KOPT-K1 (cell line): ENCODE measurements around the gene AMBRA1.

Experiments
- H3K27ac ChIP-seq: fragments of 200-600 bp; sonication (generic); 2 replicates; pipeline ENCODE4 v1.5.1; 2016; ENCODE audit warnings: antibody characterized with exemption, mild to moderate bottlenecking, low read depth, low read length; ENCODE audit not compliant: poor library complexity, severe bottlenecking
- H3K36me3 ChIP-seq: fragments of 200-600 bp; sonication (generic); 2 replicates; pipeline ENCODE4 v1.5.1; 2017; ENCODE audit warnings: antibody characterized with exemption, mild to moderate bottlenecking, low read length, moderate library complexity; ENCODE audit not compliant: insufficient read depth
- H3K9me3 ChIP-seq: fragments of 200-600 bp; sonication (generic); 2 replicates; pipeline ENCODE4 v1.5.1; 2017; ENCODE audit warnings: antibody characterized with exemption, low read length, mild to moderate bottlenecking; ENCODE audit not compliant: insufficient read depth, poor library complexity, severe bottlenecking

Gene AMBRA1

GRCh38 chr11:46452918-46453517, 140.8 kb downstream of the AMBRA1 start:
- Histone ChIP-seq H3K36me3 (peaks cover 7% of the 10 kb centered on the region; the same call in 1 of the 2 replicates), H3K27ac (no peak overlapping the region), H3K9me3 (no peaks in the 10 kb centered on the region)

- Histone ChIP-seq H3K27ac (no peak overlapping the region), H3K36me3 (peaks cover 7% of the 10 kb centered on the region; the same call in 1 of the 2 replicates), H3K9me3 (no peaks in the 10 kb centered on the region)
Measured at GRCh38 chr11:46451759-46452158, 142.1 kb downstream of the AMBRA1 start.

GRCh38 chr11:46450846-46451477, 142.9 kb downstream of the AMBRA1 start:
- Histone ChIP-seq H3K9me3 (no peaks in the 10 kb centered on the region), H3K27ac (no peak overlapping the region), H3K36me3 (peaks cover 7% of the 10 kb centered on the region; the same call in 1 of the 2 replicates)

- Histone ChIP-seq H3K36me3 (peaks cover 12% of the 10 kb centered on the region; the same call in 1 of the 2 replicates), H3K9me3 (no peaks in the 10 kb centered on the region), H3K27ac (no peak overlapping the region)
Measured at GRCh38 chr11:46447544-46447943, 146.3 kb downstream of the AMBRA1 start.

- H3K27ac ChIP-seq = no peak overlapping the region
- peaks cover 26% of the 10 kb centered on the region for H3K36me3 ChIP-seq
- H3K9me3 ChIP-seq = no peaks in the 10 kb centered on the region
Measured at GRCh38 chr11:46445920-46446771, 147.7 kb downstream of the AMBRA1 start.

GRCh38 chr11:46445192-46445919, 148.5 kb downstream of the AMBRA1 start:
- Histone ChIP-seq H3K36me3 (peaks cover 27% of the 10 kb centered on the region), H3K27ac (no peak overlapping the region), H3K9me3 (no peaks in the 10 kb centered on the region)

GRCh38 chr11:46444305-46444704, 149.5 kb downstream of the AMBRA1 start:
- Histone ChIP-seq H3K9me3 (no peaks in the 10 kb centered on the region), H3K27ac (no peak overlapping the region), H3K36me3 (peaks cover 27% of the 10 kb centered on the region)

- no peaks in the 10 kb centered on the region for H3K9me3 ChIP-seq
- no peak overlapping the region for H3K27ac ChIP-seq
- peaks cover 62% of the 10 kb centered on the region for H3K36me3 ChIP-seq
Measured at GRCh38 chr11:46438211-46438610, 155.6 kb downstream of the AMBRA1 start.

GRCh38 chr11:46437122-46437689, 156.6 kb downstream of the AMBRA1 start:
- H3K27ac ChIP-seq = no peak overlapping the region
- H3K9me3 ChIP-seq = no peaks in the 10 kb centered on the region
- H3K36me3 ChIP-seq = peaks cover 62% of the 10 kb centered on the region

- H3K27ac ChIP-seq = no peak overlapping the region
- peaks cover 62% of the 10 kb centered on the region for H3K36me3 ChIP-seq
- H3K9me3 ChIP-seq = no peaks in the 10 kb centered on the region
Measured at GRCh38 chr11:46436113-46436512, 157.7 kb downstream of the AMBRA1 start.

- H3K36me3 ChIP-seq = peaks cover 65% of the 10 kb centered on the region
- H3K9me3 ChIP-seq = no peaks in the 10 kb centered on the region
- no peak overlapping the region for H3K27ac ChIP-seq
Measured at GRCh38 chr11:46435679-46436078, 158.1 kb downstream of the AMBRA1 start.

- peaks cover 56% of the 10 kb centered on the region for H3K36me3 ChIP-seq
- no peaks in the 10 kb centered on the region for H3K9me3 ChIP-seq
- no peak overlapping the region for H3K27ac ChIP-seq
Measured at GRCh38 chr11:46431211-46431610, 162.6 kb downstream of the AMBRA1 start.

- Histone ChIP-seq H3K9me3 (no peaks in the 10 kb centered on the region), H3K36me3 (peaks cover 56% of the 10 kb centered on the region), H3K27ac (no peak overlapping the region)
Measured at GRCh38 chr11:46429717-46430116, 164.1 kb downstream of the AMBRA1 start.

- Histone ChIP-seq H3K9me3 (no peaks in the 10 kb centered on the region), H3K36me3 (peaks cover 40% of the 10 kb centered on the region), H3K27ac (no peak overlapping the region)
Measured at GRCh38 chr11:46427364-46427763, 166.5 kb downstream of the AMBRA1 start.
